GM12865 (cell line): Measurements from ENCODE around the gene APH1B.

Experiments
- DNase-seq: peaks from one replicate; pipeline ENCODE4 v3.0.0; 2010; ENCODE audit warnings: low read depth
- H3K4me3 ChIP-seq: 2 replicates; pipeline ENCODE4 v1.5.1; 2011; ENCODE audit warnings: mild to moderate bottlenecking, low read depth, low read length, control low read depth
- CTCF ChIP-seq: IDR thresholded peaks from 2 replicates; pipeline ENCODE4 v1.5.1; 2011; ENCODE audit warnings: low read length, control low read depth, low read depth, inconsistent platforms; ENCODE audit not compliant: insufficient read depth; ENCODE audit errors: missing control alignments

The APH1B gene

GRCh38 chr15:63350178-63350621 is 72.8 kb downstream of the APH1B start:
- H3K4me3 ChIP-seq = no peak overlapping the region
- DNase-seq = no peak
- TF ChIP-seq CTCF = no peak

GRCh38 chr15:63351170-63351569 is 73.8 kb downstream of the APH1B start:
- no peak for TF ChIP-seq CTCF

GRCh38 chr15:63352808-63353207 is 75.4 kb downstream of the APH1B start:
- DNase-seq = no peak
- TF ChIP-seq CTCF = no peak
- no peak overlapping the region for H3K4me3 ChIP-seq

More at GRCh38 chr15:63351170-63351569, 73.8 kb downstream of the APH1B start:
- no peak overlapping the region for H3K4me3 ChIP-seq
- no peak for DNase-seq

GRCh38 chr15:63353261-63353660 is 75.9 kb downstream of the APH1B start:
- no peak overlapping the region for H3K4me3 ChIP-seq
- no peak for TF ChIP-seq CTCF
- DNase-seq = no peak

DNA sequence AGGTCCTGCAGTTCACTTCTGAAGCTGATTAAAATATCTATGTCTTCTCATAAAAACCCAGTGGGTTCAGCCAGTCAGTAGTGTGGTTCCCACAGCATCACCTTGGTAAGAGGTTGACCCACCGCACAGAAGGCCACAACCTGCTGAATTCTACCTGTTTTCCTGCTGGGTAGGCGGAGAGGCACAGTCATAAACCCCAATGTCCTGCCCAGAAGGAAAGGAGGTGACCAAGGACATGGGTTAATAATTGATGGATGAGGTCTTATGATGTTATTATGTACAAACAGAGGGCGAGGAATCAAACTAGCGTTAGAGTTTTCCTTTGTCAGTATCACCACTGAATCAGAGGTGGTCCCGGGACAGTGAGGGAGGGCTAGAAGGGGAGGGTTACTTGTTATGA is 76.5 kb downstream of the APH1B start:
- no peak for TF ChIP-seq CTCF
- DNase-seq = no peak
- H3K4me3 ChIP-seq = no peak overlapping the region

GRCh38 chr15:63354821-63355650 is 77.6 kb downstream of the APH1B start:
- TF ChIP-seq CTCF = no peak
- H3K4me3 ChIP-seq = no peak overlapping the region
- no peak for DNase-seq

GRCh38 chr15:63357061-63357460 is 79.7 kb downstream of the APH1B start:
- TF ChIP-seq CTCF = no peak
- DNase-seq = no peak
- no peak overlapping the region for H3K4me3 ChIP-seq
